ENCODE data around the gene ICA1.

GRCh38 chr7:8068892-8069686 is 192.9 kb downstream of the ICA1 start:
- TF ChIP-seq, protein P1, sequence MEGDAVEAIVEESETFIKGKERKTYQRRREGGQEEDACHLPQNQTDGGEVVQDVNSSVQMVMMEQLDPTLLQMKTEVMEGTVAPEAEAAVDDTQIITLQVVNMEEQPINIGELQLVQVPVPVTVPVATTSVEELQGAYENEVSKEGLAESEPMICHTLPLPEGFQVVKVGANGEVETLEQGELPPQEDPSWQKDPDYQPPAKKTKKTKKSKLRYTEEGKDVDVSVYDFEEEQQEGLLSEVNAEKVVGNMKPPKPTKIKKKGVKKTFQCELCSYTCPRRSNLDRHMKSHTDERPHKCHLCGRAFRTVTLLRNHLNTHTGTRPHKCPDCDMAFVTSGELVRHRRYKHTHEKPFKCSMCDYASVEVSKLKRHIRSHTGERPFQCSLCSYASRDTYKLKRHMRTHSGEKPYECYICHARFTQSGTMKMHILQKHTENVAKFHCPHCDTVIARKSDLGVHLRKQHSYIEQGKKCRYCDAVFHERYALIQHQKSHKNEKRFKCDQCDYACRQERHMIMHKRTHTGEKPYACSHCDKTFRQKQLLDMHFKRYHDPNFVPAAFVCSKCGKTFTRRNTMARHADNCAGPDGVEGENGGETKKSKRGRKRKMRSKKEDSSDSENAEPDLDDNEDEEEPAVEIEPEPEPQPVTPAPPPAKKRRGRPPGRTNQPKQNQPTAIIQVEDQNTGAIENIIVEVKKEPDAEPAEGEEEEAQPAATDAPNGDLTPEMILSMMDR (IDR thresholded peaks at IDR 0.05; ENCODE audit: extremely low read depth in 1 of 2, insufficient read depth in 1 of 2, low read depth in 1 of 2, low read length in 2 of 2) = no peak
- TF ChIP-seq JUN (IDR thresholded peaks at IDR 0.05; ENCODE audit: borderline replicate concordance, insufficient read depth, insufficient read length, low read depth) = no peak
- no peak for TF ChIP-seq POLR2A (IDR thresholded peaks at IDR 0.05; ENCODE audit: low read depth, low read length)
- no peak for TF ChIP-seq POLR2AphosphoS5 (IDR thresholded peaks at IDR 0.05; ENCODE audit: insufficient read depth, low read depth, low read length)

Measured in endothelial cell of umbilical vein (primary cell).